ENCODE data around the gene UBB. TPM values are rescaled to one million over a fixed set of nuclear protein-coding genes. Genes with fewer than 3 reads are reported as not detected.
"Not testable (repeated sequence)": the region's sequence is repeated elsewhere in the genome, so short reads cannot be mapped to it uniquely, and the experiment has no call there.

UBB gene
- total and polyA plus RNA-seq, 2 experiments from 2014 or later, result 786 to 1,286 TPM

GRCh38 chr17:16391451-16391850, 10.6 kb downstream of the UBB start:
- TF ChIP-seq EZH2 (IDR thresholded peaks at IDR 0.05; ENCODE audit: insufficient read depth, poor library complexity, severe bottlenecking) (no peak), EZH2phosphoT487 (IDR thresholded peaks at IDR 0.05; ENCODE audit: insufficient read depth, low read depth) (no peak)
- WGBS, 2 experiments (ENCODE audit: low coverage in 1 of 2, low lambda C conversion rate in 2 of 2, missing lambda C conversion rate in 2 of 2), result 94 to 96% methylated on average over 13 of the region's 13 CpGs
- no peaks in the 10 kb centered on the region for H4K20me1 ChIP-seq (ENCODE audit: insufficient read depth)
- no peaks in the 10 kb centered on the region for H3F3A ChIP-seq (ENCODE audit: insufficient read depth)
- in situ Hi-C loops (cut with MboI), result no loop called here
- no peaks in the 10 kb centered on the region for H3K4me1 ChIP-seq (ENCODE audit: insufficient read depth)
- no peak overlapping the region for H3K4me3 ChIP-seq
- H3K27ac ChIP-seq, result no peak overlapping the region
- no peaks in the 10 kb centered on the region for H3K9me3 ChIP-seq (ENCODE audit: low read depth)
- H3K9me2 ChIP-seq (ENCODE audit: insufficient read depth), result no peaks in the 10 kb centered on the region
- H3K4me2 ChIP-seq (ENCODE audit: unreplicated experiment), result no peak overlapping the region
- no peak for DNase-seq
- H3K79me2 ChIP-seq (ENCODE audit: insufficient read depth), result no peaks in the 10 kb centered on the region
- no peaks in the 10 kb centered on the region for H3K36me3 ChIP-seq (ENCODE audit: low read depth)
- H2AFZ ChIP-seq, result no peak overlapping the region
- no peaks in the 10 kb centered on the region for H3K27me3 ChIP-seq (replicated peaks; ENCODE audit: insufficient read depth)
- no peak overlapping the region for H3K9ac ChIP-seq

- in situ Hi-C loops (cut with MboI); DNase-seq; H3K4me1 ChIP-seq (ENCODE audit: insufficient read depth); H3K27ac ChIP-seq; H3K9ac ChIP-seq; H3K36me3 ChIP-seq (ENCODE audit: low read depth); H3K79me2 ChIP-seq (ENCODE audit: insufficient read depth); H3K9me2 ChIP-seq (ENCODE audit: insufficient read depth); H4K20me1 ChIP-seq (ENCODE audit: insufficient read depth); H3K27me3 ChIP-seq (replicated peaks; ENCODE audit: insufficient read depth); H3K4me3 ChIP-seq; H3K4me2 ChIP-seq (ENCODE audit: unreplicated experiment); H3F3A ChIP-seq (ENCODE audit: insufficient read depth); H2AFZ ChIP-seq; H3K9me3 ChIP-seq (ENCODE audit: low read depth): not testable (repeated sequence)
- 90 to 92% methylated on average over 11 of the region's 11 CpGs for WGBS, 2 experiments (ENCODE audit: low coverage in 1 of 2, low lambda C conversion rate in 2 of 2, missing lambda C conversion rate in 2 of 2)
Measured at GRCh38 chr17:16392491-16392890, 11.6 kb downstream of the UBB start.

GRCh38 chr17:16395887-16396286, 15.0 kb downstream of the UBB start:
- H3K9ac ChIP-seq; H3K9me2 ChIP-seq (ENCODE audit: insufficient read depth); DNase-seq; H4K20me1 ChIP-seq (ENCODE audit: insufficient read depth); H3K4me2 ChIP-seq (ENCODE audit: unreplicated experiment); in situ Hi-C loops (cut with MboI); H3K79me2 ChIP-seq (ENCODE audit: insufficient read depth); H3K27me3 ChIP-seq (replicated peaks; ENCODE audit: insufficient read depth); H3K27ac ChIP-seq; H3K36me3 ChIP-seq (ENCODE audit: low read depth); H2AFZ ChIP-seq; H3F3A ChIP-seq (ENCODE audit: insufficient read depth); H3K9me3 ChIP-seq (ENCODE audit: low read depth); H3K4me1 ChIP-seq (ENCODE audit: insufficient read depth); H3K4me3 ChIP-seq: not testable (repeated sequence)
- 13 to 16% methylated on average over 4 of the region's 4 CpGs for WGBS, 2 experiments (ENCODE audit: low coverage in 1 of 2, low lambda C conversion rate in 2 of 2, missing lambda C conversion rate in 2 of 2)

GRCh38 chr17:16396693-16397092, 15.8 kb downstream of the UBB start:
- DNase-seq; H3K9me2 ChIP-seq (ENCODE audit: insufficient read depth); H3K4me1 ChIP-seq (ENCODE audit: insufficient read depth); H3K36me3 ChIP-seq (ENCODE audit: low read depth); H3K4me2 ChIP-seq (ENCODE audit: unreplicated experiment); H3K9ac ChIP-seq; H3K4me3 ChIP-seq; H3K79me2 ChIP-seq (ENCODE audit: insufficient read depth); in situ Hi-C loops (cut with MboI); H4K20me1 ChIP-seq (ENCODE audit: insufficient read depth); H3K9me3 ChIP-seq (ENCODE audit: low read depth); H3K27ac ChIP-seq; H2AFZ ChIP-seq; H3K27me3 ChIP-seq (replicated peaks; ENCODE audit: insufficient read depth); H3F3A ChIP-seq (ENCODE audit: insufficient read depth): not testable (repeated sequence)
- 68 to 92% methylated on average over 2 of the region's 2 CpGs for WGBS, 2 experiments (ENCODE audit: low coverage in 1 of 2, low lambda C conversion rate in 2 of 2, missing lambda C conversion rate in 2 of 2)

GRCh38 chr17:16398270-16399267, 17.7 kb downstream of the UBB start:
- WGBS, 2 experiments (ENCODE audit: low coverage in 1 of 2, low lambda C conversion rate in 2 of 2, missing lambda C conversion rate in 2 of 2), result 53% methylated on average over 9 of the region's 9 CpGs
- Histone ChIP-seq H3K9me3 (ENCODE audit: low read depth) (no peaks in the 10 kb centered on the region), H2AFZ (no peak overlapping the region), H3K4me3 (no peak overlapping the region), H3K36me3 (ENCODE audit: low read depth) (no peaks in the 10 kb centered on the region), H3F3A (ENCODE audit: insufficient read depth) (no peaks in the 10 kb centered on the region), H3K79me2 (ENCODE audit: insufficient read depth) (no peaks in the 10 kb centered on the region), H3K4me2 (ENCODE audit: unreplicated experiment) (no peak overlapping the region), H3K9me2 (ENCODE audit: insufficient read depth) (no peaks in the 10 kb centered on the region), H3K27ac (no peak overlapping the region), H3K9ac (no peak overlapping the region), H4K20me1 (ENCODE audit: insufficient read depth) (no peaks in the 10 kb centered on the region), H3K27me3 (replicated peaks; ENCODE audit: insufficient read depth) (no peaks in the 10 kb centered on the region), H3K4me1 (ENCODE audit: insufficient read depth) (0 out of 2 replicates have a peak, but pooled peaks cover 5% of the 10 kb centered on the region)
- in situ Hi-C loops (cut with MboI), result no loop called here
- TF ChIP-seq EZH2 (IDR thresholded peaks at IDR 0.05; ENCODE audit: insufficient read depth, poor library complexity, severe bottlenecking), result no peak
- TF ChIP-seq EZH2phosphoT487 (IDR thresholded peaks at IDR 0.05; ENCODE audit: insufficient read depth, low read depth), result no peak
- DNase-seq, result no peak

GRCh38 chr17:16403847-16404246, 23.0 kb downstream of the UBB start:
- H3K36me3 ChIP-seq (ENCODE audit: low read depth); H4K20me1 ChIP-seq (ENCODE audit: insufficient read depth); H3K27ac ChIP-seq; H3K9ac ChIP-seq; H3F3A ChIP-seq (ENCODE audit: insufficient read depth); in situ Hi-C loops (cut with MboI); DNase-seq; H3K4me3 ChIP-seq; H3K27me3 ChIP-seq (replicated peaks; ENCODE audit: insufficient read depth); H3K9me2 ChIP-seq (ENCODE audit: insufficient read depth); H3K4me2 ChIP-seq (ENCODE audit: unreplicated experiment); H3K4me1 ChIP-seq (ENCODE audit: insufficient read depth); H2AFZ ChIP-seq; H3K9me3 ChIP-seq (ENCODE audit: low read depth); H3K79me2 ChIP-seq (ENCODE audit: insufficient read depth): not testable (repeated sequence)
- 81 to 85% methylated on average over 9 of the region's 9 CpGs for WGBS, 2 experiments (ENCODE audit: low coverage in 1 of 2, low lambda C conversion rate in 2 of 2, missing lambda C conversion rate in 2 of 2)

Data from GM23248 (cell line).